GM18502 (cell line): ENCODE results near the gene ARHGAP24.

ENCODE experiments used
- ATAC-seq: cut with Tn5 transposase; IDR thresholded peaks from one replicate; pipeline ENCODE4 v1.9.1; 2021; ENCODE audit warnings: mild to moderate bottlenecking; ENCODE audit not compliant: unreplicated experiment, poor library complexity

The ARHGAP24 gene

GRCh38 chr4:85570388-85570787 lies 95.4 kb downstream of the ARHGAP24 start:
- no peak for ATAC-seq

- ATAC-seq = no peak
These were observed 96.1 kb downstream of the ARHGAP24 start for GRCh38 chr4:85571008-85571407.

GRCh38 chr4:85573270-85573669 lies 98.3 kb downstream of the ARHGAP24 start:
- ATAC-seq = no peak

GRCh38 chr4:85577307-85577706 lies 102.4 kb downstream of the ARHGAP24 start:
- ATAC-seq = no peak

- no peak for ATAC-seq
These were observed 105.0 kb downstream of the ARHGAP24 start for GRCh38 chr4:85579942-85580341.

- no peak for ATAC-seq
These were observed 105.5 kb downstream of the ARHGAP24 start for GRCh38 chr4:85580489-85580888.

GRCh38 chr4:85587952-85588351 lies 113.0 kb downstream of the ARHGAP24 start:
- no peak for ATAC-seq

GRCh38 chr4:85591406-85592098 lies 116.6 kb downstream of the ARHGAP24 start:
- no peak for ATAC-seq

- ATAC-seq = no peak
These were observed 120.3 kb downstream of the ARHGAP24 start for GRCh38 chr4:85595098-85595775.

GRCh38 chr4:85595796-85596559 lies 121.0 kb downstream of the ARHGAP24 start:
- no peak for ATAC-seq

- no peak for ATAC-seq
These were observed 124.0 kb downstream of the ARHGAP24 start for GRCh38 chr4:85598936-85599335.

GRCh38 chr4:85600501-85600900 lies 125.6 kb downstream of the ARHGAP24 start:
- ATAC-seq = no peak

GRCh38 chr4:85603437-85604336 lies 128.7 kb downstream of the ARHGAP24 start:
- peak; percentile 63 for ATAC-seq

- ATAC-seq = no peak
These were observed 131.6 kb downstream of the ARHGAP24 start for GRCh38 chr4:85606505-85606904.

GRCh38 chr4:85607624-85608023 lies 132.7 kb downstream of the ARHGAP24 start:
- peak; percentile 52 for ATAC-seq

GRCh38 chr4:85610450-85610849 lies 135.5 kb downstream of the ARHGAP24 start:
- peak; percentile 96 for ATAC-seq

GRCh38 chr4:85611661-85612060 lies 136.7 kb downstream of the ARHGAP24 start:
- no peak for ATAC-seq

- ATAC-seq = no peak
These were observed 139.0 kb downstream of the ARHGAP24 start for GRCh38 chr4:85613901-85614300.

- no peak for ATAC-seq
These were observed 141.0 kb downstream of the ARHGAP24 start for GRCh38 chr4:85615952-85616351.

- ATAC-seq = no peak
These were observed 142.3 kb downstream of the ARHGAP24 start for GRCh38 chr4:85617202-85617601.
